ENCODE results near the gene CASP2. TPM values are rescaled to one million over a fixed set of nuclear protein-coding genes. Genes with fewer than 3 reads are reported as not detected.

CASP2 gene
- total RNA-seq, 6 experiments from 2014 or later, result 5.3 to 8.7 (median 6.7) TPM

GRCh38 chr7:143321242-143321641 is 33.1 kb downstream of the CASP2 start:
- Histone ChIP-seq H3K4me3 (no peak overlapping the region), H3K27ac (no peak overlapping the region), H3K9me3 (no peaks in the 10 kb centered on the region), H3K36me3 (no peaks in the 10 kb centered on the region), H3K27me3 (no peaks in the 10 kb centered on the region), H3K4me1 (peaks cover 0 to 30% (median 13%) of the 10 kb centered on the region in 4 donors)
- TF ChIP-seq, protein P1, sequence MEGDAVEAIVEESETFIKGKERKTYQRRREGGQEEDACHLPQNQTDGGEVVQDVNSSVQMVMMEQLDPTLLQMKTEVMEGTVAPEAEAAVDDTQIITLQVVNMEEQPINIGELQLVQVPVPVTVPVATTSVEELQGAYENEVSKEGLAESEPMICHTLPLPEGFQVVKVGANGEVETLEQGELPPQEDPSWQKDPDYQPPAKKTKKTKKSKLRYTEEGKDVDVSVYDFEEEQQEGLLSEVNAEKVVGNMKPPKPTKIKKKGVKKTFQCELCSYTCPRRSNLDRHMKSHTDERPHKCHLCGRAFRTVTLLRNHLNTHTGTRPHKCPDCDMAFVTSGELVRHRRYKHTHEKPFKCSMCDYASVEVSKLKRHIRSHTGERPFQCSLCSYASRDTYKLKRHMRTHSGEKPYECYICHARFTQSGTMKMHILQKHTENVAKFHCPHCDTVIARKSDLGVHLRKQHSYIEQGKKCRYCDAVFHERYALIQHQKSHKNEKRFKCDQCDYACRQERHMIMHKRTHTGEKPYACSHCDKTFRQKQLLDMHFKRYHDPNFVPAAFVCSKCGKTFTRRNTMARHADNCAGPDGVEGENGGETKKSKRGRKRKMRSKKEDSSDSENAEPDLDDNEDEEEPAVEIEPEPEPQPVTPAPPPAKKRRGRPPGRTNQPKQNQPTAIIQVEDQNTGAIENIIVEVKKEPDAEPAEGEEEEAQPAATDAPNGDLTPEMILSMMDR (IDR thresholded peaks at IDR 0.05), result no peak
- no peak for TF ChIP-seq POLR2A (IDR thresholded peaks at IDR 0.05)
- ATAC-seq (no peak), DNase-seq (no peak)
- intact Hi-C loops (cut with DNase I), result loop anchor here (5.0 to 10.0 kb wide), 2 partner anchors 94 to 96 kb away; no protein-coding TSS in a partner anchor
- WGBS (ENCODE audit: insufficient coverage, low coverage, low lambda C conversion rate, missing lambda C conversion rate), result 88% methylated on average over 2 of the region's 10 CpGs

GRCh38 chr7:143321734-143322133 is 33.6 kb downstream of the CASP2 start:
- no peaks in the 10 kb centered on the region for H3K36me3 ChIP-seq
- no peaks in the 10 kb centered on the region for H3K27me3 ChIP-seq
- 52% methylated on average over 4 of the region's 4 CpGs for WGBS (ENCODE audit: insufficient coverage, low coverage, low lambda C conversion rate, missing lambda C conversion rate)
- TF ChIP-seq, protein P1 (IDR thresholded peaks at IDR 0.05), result peak; percentile 20 to 43 (median 24)
- TF ChIP-seq POLR2A (IDR thresholded peaks at IDR 0.05), result no peak
- intact Hi-C loops (cut with DNase I), result loop anchor here (5.0 to 10.0 kb wide), 2 partner anchors 93 to 96 kb away; no protein-coding TSS in a partner anchor
- peak; percentile 58 to 63 (median 60) for DNase-seq
- peaks cover 0 to 28% (median 12%) of the 10 kb centered on the region in 4 donors for H3K4me1 ChIP-seq
- H3K27ac ChIP-seq, result no peak overlapping the region
- ATAC-seq, result peak; percentile 33 to 56 (median 46)
- no peak overlapping the region for H3K4me3 ChIP-seq
- H3K9me3 ChIP-seq, result no peaks in the 10 kb centered on the region

DNA sequence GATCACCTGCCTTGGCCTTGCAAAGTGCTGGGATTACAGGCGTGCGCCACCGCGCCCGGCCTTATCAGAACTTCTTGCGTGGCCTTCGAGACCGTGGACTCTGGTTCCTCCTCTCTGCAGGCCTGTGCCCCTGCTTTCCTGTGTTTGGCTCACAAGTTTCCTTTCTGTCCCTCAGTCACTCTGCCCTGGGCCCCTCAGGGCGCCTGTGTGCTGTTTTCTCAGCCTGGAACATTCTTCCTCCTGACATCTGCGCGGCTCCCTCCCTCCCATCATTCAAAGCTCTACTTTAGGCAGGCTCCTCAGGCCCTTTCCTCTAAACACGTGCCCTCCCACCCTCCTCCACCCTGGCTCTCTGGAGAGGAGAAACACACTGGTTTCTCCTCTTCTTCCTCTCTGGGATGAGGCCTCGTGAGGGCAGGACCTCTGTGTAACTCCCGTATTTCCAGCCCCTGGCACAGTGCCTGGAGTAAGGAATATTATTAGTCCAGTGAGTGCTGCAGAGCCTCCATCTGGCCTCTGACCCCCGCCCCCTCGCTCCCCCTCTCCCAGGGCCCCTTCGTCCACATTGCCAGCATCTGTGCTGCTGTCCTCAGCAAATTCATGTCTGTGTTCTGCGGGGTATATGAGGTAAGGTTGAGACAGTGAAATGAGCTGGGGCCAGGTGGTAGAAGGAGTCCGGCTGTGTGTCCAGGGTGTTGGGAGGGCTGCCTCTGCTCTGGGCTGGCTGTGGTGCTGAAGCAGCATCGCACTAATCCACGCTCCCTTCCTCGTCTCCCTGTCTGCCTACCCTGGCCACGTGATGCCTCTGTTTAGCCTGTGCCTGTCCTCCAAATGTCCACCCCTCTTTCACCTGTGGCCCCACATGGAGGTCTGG is 34.8 kb downstream of the CASP2 start:
- Histone ChIP-seq H3K27ac (no peak overlapping the region), H3K9me3 (no peaks in the 10 kb centered on the region), H3K4me3 (no peak overlapping the region), H3K36me3 (no peaks in the 10 kb centered on the region), H3K27me3 (no peaks in the 10 kb centered on the region), H3K4me1 (peaks cover 0 to 18% (median 7%) of the 10 kb centered on the region in 4 donors)
- ATAC-seq, result peak in 1 of 4 donors; percentile 8
- WGBS (ENCODE audit: insufficient coverage, low coverage, low lambda C conversion rate, missing lambda C conversion rate), result 58% methylated on average over 13 of the region's 23 CpGs
- TF ChIP-seq, protein P1 (IDR thresholded peaks at IDR 0.05), result no peak
- no peak for TF ChIP-seq POLR2A (IDR thresholded peaks at IDR 0.05)
- no peak for DNase-seq
- intact Hi-C loops (cut with DNase I), result loop anchor here (5.0 to 10.0 kb wide), 2 partner anchors 92 to 94 kb away; no protein-coding TSS in a partner anchor

GRCh38 chr7:143323653-143324052 is 35.5 kb downstream of the CASP2 start:
- intact Hi-C loops (cut with DNase I), result loop anchor here (5.0 to 10.0 kb wide), 2 partner anchors 91 to 94 kb away; no protein-coding TSS in a partner anchor
- DNase-seq, result no peak
- Histone ChIP-seq H3K36me3 (no peaks in the 10 kb centered on the region), H3K4me3 (no peak overlapping the region), H3K9me3 (no peaks in the 10 kb centered on the region), H3K27me3 (no peaks in the 10 kb centered on the region), H3K4me1 (peaks cover 0 to 11% (median 4%) of the 10 kb centered on the region in 4 donors), H3K27ac (no peak overlapping the region)
- 73% methylated on average over 5 of the region's 12 CpGs for WGBS (ENCODE audit: insufficient coverage, low coverage, low lambda C conversion rate, missing lambda C conversion rate)
- no peak for ATAC-seq
- no peak for TF ChIP-seq POLR2A (IDR thresholded peaks at IDR 0.05)
- TF ChIP-seq, protein P1 (IDR thresholded peaks at IDR 0.05), result no peak
